Measurements from ENCODE around the gene APMAP.

DNA sequence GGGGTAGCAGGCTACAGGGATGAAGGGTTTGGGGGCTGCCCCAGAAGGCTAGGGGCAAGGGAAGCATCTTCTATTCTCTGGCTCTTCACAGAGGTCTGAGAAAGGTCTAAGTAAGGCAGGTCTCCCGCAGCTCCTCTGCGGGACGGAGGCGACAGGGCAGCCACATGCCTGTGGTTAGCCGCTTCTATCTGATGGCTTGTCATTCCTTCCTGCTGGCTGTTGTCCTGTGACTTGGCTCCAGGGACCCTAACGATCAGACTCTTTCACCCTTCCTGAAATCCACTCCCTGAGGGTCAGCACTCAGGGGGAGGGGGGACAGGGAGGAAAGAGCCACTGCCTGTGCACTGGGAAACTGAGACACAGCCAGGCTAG is 42.8 kb downstream of the APMAP start:
- TF ChIP-seq, protein P1, sequence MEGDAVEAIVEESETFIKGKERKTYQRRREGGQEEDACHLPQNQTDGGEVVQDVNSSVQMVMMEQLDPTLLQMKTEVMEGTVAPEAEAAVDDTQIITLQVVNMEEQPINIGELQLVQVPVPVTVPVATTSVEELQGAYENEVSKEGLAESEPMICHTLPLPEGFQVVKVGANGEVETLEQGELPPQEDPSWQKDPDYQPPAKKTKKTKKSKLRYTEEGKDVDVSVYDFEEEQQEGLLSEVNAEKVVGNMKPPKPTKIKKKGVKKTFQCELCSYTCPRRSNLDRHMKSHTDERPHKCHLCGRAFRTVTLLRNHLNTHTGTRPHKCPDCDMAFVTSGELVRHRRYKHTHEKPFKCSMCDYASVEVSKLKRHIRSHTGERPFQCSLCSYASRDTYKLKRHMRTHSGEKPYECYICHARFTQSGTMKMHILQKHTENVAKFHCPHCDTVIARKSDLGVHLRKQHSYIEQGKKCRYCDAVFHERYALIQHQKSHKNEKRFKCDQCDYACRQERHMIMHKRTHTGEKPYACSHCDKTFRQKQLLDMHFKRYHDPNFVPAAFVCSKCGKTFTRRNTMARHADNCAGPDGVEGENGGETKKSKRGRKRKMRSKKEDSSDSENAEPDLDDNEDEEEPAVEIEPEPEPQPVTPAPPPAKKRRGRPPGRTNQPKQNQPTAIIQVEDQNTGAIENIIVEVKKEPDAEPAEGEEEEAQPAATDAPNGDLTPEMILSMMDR (IDR thresholded peaks at IDR 0.05; ENCODE audit: poor library complexity) = no peak
- no peak for TF ChIP-seq EZH2 (IDR thresholded peaks at IDR 0.05; ENCODE audit: borderline replicate concordance)
